Thyroid gland (tissue), 4 donors: Measurements from ENCODE around the gene UBIAD1. TPM values are rescaled to one million over a fixed set of nuclear protein-coding genes. Genes with fewer than 3 reads are reported as not detected.

Source experiments
- DNase-seq, 2 donors: peaks; one replicate each; pipeline ENCODE4 v3.0.0-alpha.2; 2019
- H3K27ac ChIP-seq, 3 donors: fragments of 200-600 bp; sonication (generic); 1 replicate in 2 of 3; 2 replicates in 1 of 3; pipeline ENCODE4 v1.5.1; 2016 to 2019; ENCODE audit warnings: mild to moderate bottlenecking in 1 of 3, moderate library complexity in 1 of 3
- H3K27me3 ChIP-seq: fragments of 200-600 bp; sonication (generic); one replicate; pipeline ENCODE4 v1.5.1; 2019
- H3K36me3 ChIP-seq, 2 donors: fragments of 200-600 bp; sonication (generic); one replicate each; pipeline ENCODE4 v1.5.1; 2016 to 2019
- H3K4me1 ChIP-seq, 2 donors: fragments of 200-600 bp; sonication (generic); one replicate each; pipeline ENCODE4 v1.5.1; 2017 to 2019
- H3K4me3 ChIP-seq, 3 donors: fragments of 200-600 bp; sonication (generic); replicated peaks in 1 of 3; 1 replicate in 2 of 3; 2 replicates in 1 of 3; pipeline ENCODE4 v1.5.1; 2016; ENCODE audit warnings: mild to moderate bottlenecking in 1 of 3
- H3K9me3 ChIP-seq: fragments of 200-600 bp; sonication (generic); one replicate; pipeline ENCODE4 v1.5.1; 2017
- CTCF ChIP-seq, 6 experiments: fragments of 200-600 bp in 3 of 6; fragments of 450-650 bp in 3 of 6; sonication (generic) in 3 of 6; IDR thresholded peaks; one replicate each; pipeline ENCODE4 v1.5.1; 2016 to 2019; ENCODE audit warnings: antibody characterized with exemption in 6 of 6, mild to moderate bottlenecking in 2 of 6, inconsistent platforms in 1 of 6, moderate library complexity in 1 of 6
- POLR2A ChIP-seq, 2 donors: fragments of 450-650 bp; IDR thresholded peaks; one replicate each; pipeline ENCODE4 v1.6.1; 2017; ENCODE audit warnings: antibody characterized with exemption in 2 of 2, mild to moderate bottlenecking in 2 of 2, moderate library complexity in 1 of 2
- WGBS, 2 donors: methylation state at CpG; one replicate each; pipeline ENCODE4 v1.1.5; 2017; 5-methylcytosine and 5-hydroxymethylcytosine counted together
- intact Hi-C: fragments of 100-400 bp; cut with DNase I; formaldehyde crosslinking; loops from one replicate; pipeline ENCODE4 v1.15.1; 2023
- total RNA-seq, 4 donors: library from RNA; depleted of rRNA; stranded (reverse); fragments of >200 nt; gene quantifications; one replicate each; pipeline ENCODE4 v1.2.3, GENCODE V29; 2016

The UBIAD1 gene, protein sequence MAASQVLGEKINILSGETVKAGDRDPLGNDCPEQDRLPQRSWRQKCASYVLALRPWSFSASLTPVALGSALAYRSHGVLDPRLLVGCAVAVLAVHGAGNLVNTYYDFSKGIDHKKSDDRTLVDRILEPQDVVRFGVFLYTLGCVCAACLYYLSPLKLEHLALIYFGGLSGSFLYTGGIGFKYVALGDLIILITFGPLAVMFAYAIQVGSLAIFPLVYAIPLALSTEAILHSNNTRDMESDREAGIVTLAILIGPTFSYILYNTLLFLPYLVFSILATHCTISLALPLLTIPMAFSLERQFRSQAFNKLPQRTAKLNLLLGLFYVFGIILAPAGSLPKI
- 10 to 100 TPM; 14.4 to 15.4 (median 15.1) TPM for total RNA-seq

DNA sequence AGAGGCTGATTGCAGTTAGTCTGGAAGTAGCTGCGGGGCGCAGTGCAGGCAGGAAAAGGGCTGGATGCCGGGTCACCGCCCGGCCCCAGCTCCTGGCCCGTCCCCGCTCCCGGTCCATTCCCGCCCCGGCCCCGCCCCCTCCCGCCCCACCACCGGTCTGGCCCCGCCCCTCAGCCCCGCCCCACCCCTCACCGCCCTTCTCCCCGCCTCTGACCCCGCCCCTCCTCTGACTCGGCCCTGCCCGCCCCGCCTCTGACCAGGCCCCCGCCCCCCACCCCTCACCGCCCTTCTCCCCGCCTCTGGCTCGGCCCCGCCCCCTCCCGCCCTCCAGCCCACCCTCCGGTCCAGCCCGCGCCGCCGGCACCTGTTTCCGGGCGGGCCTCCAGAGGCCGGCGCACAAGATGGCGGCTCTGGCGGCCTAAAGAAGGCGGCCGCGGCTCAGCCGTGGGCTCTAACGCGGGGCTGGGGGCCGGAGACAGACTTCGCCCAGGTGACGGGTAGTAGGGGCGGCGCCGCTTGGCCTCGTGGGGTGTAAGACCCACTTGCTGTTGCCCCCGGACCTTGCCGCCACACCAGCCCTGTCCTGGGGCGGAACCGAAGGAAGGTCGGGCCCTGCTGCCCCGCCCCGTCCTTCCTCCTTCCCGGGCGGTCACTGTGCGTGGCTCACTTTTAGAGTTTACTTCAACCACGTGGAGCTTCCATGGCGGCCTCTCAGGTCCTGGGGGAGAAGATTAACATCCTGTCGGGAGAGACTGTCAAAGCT, at the start of gene UBIAD1:
UBIAD1 (plus strand) TSS at position 367 of the 763 bp plus-strand sequence; CDS start at position 701, 334 bp downstream.
- H3K36me3 ChIP-seq = no peaks in the 10 kb centered on the region
- H3K27ac ChIP-seq = peak within 1 kb of the TSS; percentile 79 to 91 (median 87)
- H3K27me3 ChIP-seq = no peaks in the 10 kb centered on the region
- peak within 1 kb of the TSS; percentile 81 to 94 (median 83) for H3K4me3 ChIP-seq
- H3K9me3 ChIP-seq = no peaks in the 10 kb centered on the region
- WGBS, 2 donors = 0% methylated on average over 8 to 16 of the region's 64 CpGs
- peak in 1 of 2 donors; percentile 67 for TF ChIP-seq POLR2A (IDR thresholded peaks at IDR 0.05)
- TF ChIP-seq CTCF (IDR thresholded peaks at IDR 0.05) = peak in 1 of 6 experiments; percentile 20
- peaks cover 11 to 29% of the 10 kb centered on the region in 2 donors for H3K4me1 ChIP-seq
- intact Hi-C loops = no loop called here
- peak; percentile 81 to 82 for DNase-seq

GRCh38 chr1:11227106-11228077, 45.6 kb upstream of the UBIAD1 start:
- TF ChIP-seq CTCF (IDR thresholded peaks at IDR 0.05) = no peak
- Histone ChIP-seq H3K4me3 (no peak overlapping the region), H3K36me3 (peaks cover 49 to 66% of the 10 kb centered on the region in 2 donors), H3K27ac (no peak overlapping the region), H3K4me1 (no peaks in the 10 kb centered on the region), H3K27me3 (no peaks in the 10 kb centered on the region), H3K9me3 (no peaks in the 10 kb centered on the region)
- WGBS, 2 donors = 88 to 90% methylated on average over 10 of the region's 10 CpGs
- no peak for DNase-seq
- intact Hi-C loops = no loop called here

- no peaks in the 10 kb centered on the region for H3K9me3 ChIP-seq
- H3K36me3 ChIP-seq = peaks cover 67 to 78% of the 10 kb centered on the region in 2 donors
- no peak overlapping the region for H3K27ac ChIP-seq
- 94 to 95% methylated on average over 4 of the region's 4 CpGs for WGBS, 2 donors
- TF ChIP-seq CTCF (IDR thresholded peaks at IDR 0.05) = no peak
- no peak for TF ChIP-seq POLR2A (IDR thresholded peaks at IDR 0.05)
- no peak for DNase-seq
- no peaks in the 10 kb centered on the region for H3K4me1 ChIP-seq
- intact Hi-C loops = no loop called here
- H3K27me3 ChIP-seq = no peaks in the 10 kb centered on the region
- H3K4me3 ChIP-seq = no peak overlapping the region
Measured at GRCh38 chr1:11229203-11229602, 43.8 kb upstream of the UBIAD1 start.

GRCh38 chr1:11233208-11233607, 39.8 kb upstream of the UBIAD1 start:
- Histone ChIP-seq H3K4me1 (no peaks in the 10 kb centered on the region), H3K36me3 (peaks cover 76 to 89% of the 10 kb centered on the region in 2 donors), H3K4me3 (no peak overlapping the region), H3K27me3 (no peaks in the 10 kb centered on the region), H3K27ac (no peak overlapping the region), H3K9me3 (no peaks in the 10 kb centered on the region)
- intact Hi-C loops = no loop called here
- DNase-seq = no peak
- TF ChIP-seq POLR2A (IDR thresholded peaks at IDR 0.05) = no peak
- 93 to 99% methylated on average over 2 of the region's 2 CpGs for WGBS, 2 donors

- Histone ChIP-seq H3K27me3 (no peaks in the 10 kb centered on the region), H3K4me1 (no peaks in the 10 kb centered on the region), H3K4me3 (no peak overlapping the region), H3K36me3 (peaks cover 61 to 82% of the 10 kb centered on the region in 2 donors), H3K27ac (no peak overlapping the region), H3K9me3 (no peaks in the 10 kb centered on the region)
- TF ChIP-seq CTCF (IDR thresholded peaks at IDR 0.05) (no peak), POLR2A (IDR thresholded peaks at IDR 0.05) (no peak)
- 73 to 91% methylated on average over 6 of the region's 6 CpGs for WGBS, 2 donors
- intact Hi-C loops = no loop called here
- DNase-seq = no peak
Measured at GRCh38 chr1:11237356-11237755, 35.6 kb upstream of the UBIAD1 start.
